ENCODE results near the gene STAT5A.
"Not testable (repeated sequence)": the region's sequence is repeated elsewhere in the genome, so short reads cannot be mapped to it uniquely, and the experiment has no call there.

STAT5A gene

DNA sequence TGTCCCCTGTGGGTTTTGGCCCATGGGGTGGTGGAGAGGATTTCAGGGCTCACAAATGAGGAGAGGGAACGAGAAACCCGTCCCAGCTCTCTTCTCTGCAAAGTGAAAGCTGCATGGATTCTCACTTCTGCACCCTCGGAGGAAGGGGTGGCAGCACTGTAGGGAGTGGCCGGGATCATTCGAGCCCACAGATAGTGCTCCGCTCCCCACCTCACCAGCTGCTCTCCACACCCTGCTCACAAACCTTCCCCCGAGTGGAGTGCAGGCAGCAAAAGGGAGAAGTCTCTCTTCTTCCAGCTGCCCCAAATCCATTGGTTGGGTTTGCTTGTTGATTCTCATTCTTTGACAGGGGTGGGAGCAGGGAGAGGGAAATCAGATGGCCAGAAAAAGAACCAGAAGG, 20.1 kb downstream of the STAT5A start:
- no peak for DNase-seq (ENCODE audit: low read depth in 2 of 2)

- no peak for DNase-seq (ENCODE audit: low read depth in 2 of 2)
Observed at GRCh38 chr17:42309142-42309541, 20.8 kb downstream of the STAT5A start.

- no peak for DNase-seq (ENCODE audit: low read depth in 2 of 2)
Observed at GRCh38 chr17:42309986-42310786, 21.9 kb downstream of the STAT5A start.

DNA sequence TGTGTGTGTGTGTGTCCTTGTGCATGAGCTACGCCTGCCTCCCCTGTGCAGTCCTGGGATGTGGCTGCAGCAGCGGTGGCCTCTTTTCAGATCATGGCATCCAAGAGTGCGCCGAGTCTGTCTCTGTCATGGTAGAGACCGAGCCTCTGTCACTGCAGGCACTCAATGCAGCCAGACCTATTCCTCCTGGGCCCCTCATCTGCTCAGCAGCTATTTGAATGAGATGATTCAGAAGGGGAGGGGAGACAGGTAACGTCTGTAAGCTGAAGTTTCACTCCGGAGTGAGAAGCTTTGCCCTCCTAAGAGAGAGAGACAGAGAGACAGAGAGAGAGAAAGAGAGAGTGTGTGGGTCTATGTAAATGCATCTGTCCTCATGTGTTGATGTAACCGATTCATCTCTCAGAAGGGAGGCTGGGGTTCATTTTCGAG, 22.5 kb downstream of the STAT5A start:
- peak in 1 of 2 donors; percentile 46 for DNase-seq (ENCODE audit: low read depth in 2 of 2)

- no peak for DNase-seq (ENCODE audit: low read depth in 2 of 2)
Observed at GRCh38 chr17:42311240-42312034, 23.1 kb downstream of the STAT5A start.

GRCh38 chr17:42312035-42312284, 23.7 kb downstream of the STAT5A start:
- DNase-seq (ENCODE audit: low read depth in 2 of 2): no peak

GRCh38 chr17:42312285-42313130, 24.2 kb downstream of the STAT5A start:
- DNase-seq (ENCODE audit: low read depth in 2 of 2): peak; percentile 63 to 64

DNA sequence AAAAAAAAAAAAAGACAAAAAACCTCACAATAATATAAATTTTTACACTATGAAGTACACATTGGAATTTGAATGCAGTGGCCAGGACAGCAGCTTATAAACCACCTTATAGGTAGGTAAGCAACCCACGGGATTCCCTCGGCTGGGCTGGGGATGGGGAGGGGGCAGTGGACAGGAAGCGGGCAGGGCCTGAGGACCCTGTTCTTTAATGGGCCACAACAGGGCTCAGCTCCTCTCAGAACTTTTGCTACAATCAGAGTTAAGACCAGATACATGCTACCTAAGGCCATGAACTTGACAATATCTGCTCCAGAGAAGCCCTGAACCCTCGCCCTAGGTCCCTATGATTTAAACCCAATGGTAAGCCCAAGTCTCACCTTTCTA, 25.1 kb downstream of the STAT5A start:
- DNase-seq (ENCODE audit: low read depth in 2 of 2): no peak

DNA sequence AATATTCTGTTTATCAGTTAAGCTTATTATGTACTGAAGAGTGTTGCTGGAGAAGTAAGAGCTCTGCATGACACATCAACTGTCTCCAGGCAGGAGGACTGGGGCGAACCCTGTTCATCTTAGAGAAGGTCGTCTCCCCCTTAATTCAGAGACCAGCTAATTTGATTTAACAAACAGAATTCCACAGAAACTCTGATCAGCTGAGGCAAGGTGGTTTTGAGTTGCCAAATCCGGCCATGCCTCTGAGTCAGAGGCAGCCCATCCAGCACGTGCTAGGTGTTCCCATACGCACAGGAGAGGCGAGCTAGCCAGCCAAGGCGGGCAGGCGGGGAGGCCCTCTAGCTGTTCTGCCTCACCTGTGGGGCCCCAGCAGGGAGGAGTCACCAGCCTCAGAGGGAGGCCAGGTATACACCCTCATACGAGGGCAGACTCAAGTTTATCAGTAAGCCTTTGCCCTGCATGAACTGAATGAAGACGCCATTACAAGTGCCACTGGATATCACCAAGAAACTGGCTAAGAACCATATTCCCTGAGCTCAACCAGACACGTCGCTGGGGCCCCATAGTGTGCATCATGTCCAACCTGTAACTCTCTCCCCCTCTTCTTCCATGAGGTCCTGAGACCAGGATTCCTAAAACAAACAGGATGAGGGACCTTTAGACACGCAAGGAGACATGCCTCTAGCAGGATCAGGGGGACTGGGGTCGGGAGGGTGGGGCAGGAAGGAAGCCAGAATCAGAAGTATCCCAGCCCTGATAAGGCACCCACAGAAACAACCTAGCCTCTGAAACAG, 25.7 kb downstream of the STAT5A start:
- no peak for DNase-seq (ENCODE audit: low read depth in 2 of 2)

DNA sequence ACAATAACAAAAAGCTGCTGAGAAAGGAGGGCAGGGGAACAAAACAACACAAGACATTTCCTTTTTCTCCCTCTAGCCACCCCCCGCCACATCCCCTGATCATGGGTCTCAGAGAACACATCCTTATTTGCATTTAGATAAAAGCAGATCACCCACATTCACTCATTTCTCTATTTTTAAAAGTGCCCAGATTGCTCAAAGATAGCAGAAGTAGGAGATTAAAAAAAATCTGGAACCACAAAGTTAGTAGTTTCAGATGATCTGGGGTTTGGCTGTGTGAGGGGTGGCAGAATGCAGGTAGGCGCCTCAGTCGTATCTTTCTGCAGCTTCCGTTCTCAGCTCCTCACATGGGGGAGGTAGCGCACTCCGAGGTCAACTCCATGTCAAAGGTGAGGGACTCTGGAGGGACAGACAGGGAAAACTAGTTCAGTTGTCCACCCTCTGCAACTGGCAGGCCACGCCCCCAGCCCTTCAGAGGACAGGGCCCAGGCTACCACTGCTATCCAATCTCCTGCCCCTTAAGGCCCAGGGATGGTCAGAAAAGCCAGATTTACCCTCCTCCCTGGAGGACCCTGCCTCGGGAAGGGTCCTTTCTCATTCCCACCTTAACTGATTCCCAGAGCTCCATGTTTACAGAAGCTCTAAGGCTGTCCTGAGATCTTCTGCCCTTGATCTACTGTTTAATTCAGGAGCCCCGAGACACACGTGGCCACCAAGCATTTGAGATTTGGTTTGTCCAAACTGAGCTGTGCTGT, 27.3 kb downstream of the STAT5A start:
- no peak for DNase-seq (ENCODE audit: low read depth in 2 of 2)

DNA sequence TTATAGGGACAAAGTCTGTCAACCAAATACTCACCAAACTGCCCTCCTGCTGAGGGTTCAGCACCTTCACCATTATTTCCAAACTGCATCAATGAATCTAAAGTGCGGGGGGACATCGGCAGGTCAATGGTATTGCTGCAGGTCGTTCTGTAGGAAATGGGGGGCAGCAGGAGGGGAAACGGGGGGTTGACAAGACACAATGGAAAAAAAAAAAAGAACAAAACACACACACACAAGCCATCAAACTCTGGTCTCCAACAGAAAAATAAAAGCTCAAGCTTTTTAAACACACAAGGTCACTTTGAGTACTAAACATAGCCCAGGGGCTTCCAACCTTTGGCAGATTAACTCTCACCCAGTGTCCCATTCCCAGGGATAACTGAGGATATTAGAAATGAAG, 28.5 kb downstream of the STAT5A start:
- DNase-seq (ENCODE audit: low read depth in 2 of 2): no peak

- no peak for DNase-seq (ENCODE audit: low read depth in 2 of 2)
Observed at GRCh38 chr17:42317266-42317845, 29.1 kb downstream of the STAT5A start.

DNA sequence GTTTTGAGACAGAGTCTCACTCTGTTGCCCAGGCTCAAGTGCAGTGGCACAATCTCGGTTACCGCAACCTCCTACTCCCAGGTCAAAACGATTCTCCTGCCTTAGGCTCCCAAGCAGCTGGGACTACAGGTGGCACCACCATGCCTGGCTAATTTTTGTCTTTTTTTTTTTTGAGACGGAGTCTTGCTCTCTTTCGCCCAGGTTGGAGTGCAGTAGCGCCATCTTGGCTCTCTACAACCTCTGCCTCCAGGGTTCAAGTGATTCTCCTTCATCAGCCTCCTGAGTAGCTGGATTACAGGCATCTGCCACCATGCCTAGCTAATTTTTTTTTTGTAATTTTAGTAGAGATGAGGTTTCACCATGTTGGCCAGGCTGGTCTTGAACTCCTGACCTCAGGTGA, 29.7 kb downstream of the STAT5A start:
- not testable (repeated sequence) for DNase-seq (ENCODE audit: low read depth in 2 of 2)

GRCh38 chr17:42321555-42321954, 33.3 kb downstream of the STAT5A start:
- no peak for DNase-seq (ENCODE audit: low read depth in 2 of 2)

GRCh38 chr17:42322382-42323267, 34.3 kb downstream of the STAT5A start:
- peak; percentile 96 for DNase-seq (ENCODE audit: low read depth in 2 of 2)

DNA sequence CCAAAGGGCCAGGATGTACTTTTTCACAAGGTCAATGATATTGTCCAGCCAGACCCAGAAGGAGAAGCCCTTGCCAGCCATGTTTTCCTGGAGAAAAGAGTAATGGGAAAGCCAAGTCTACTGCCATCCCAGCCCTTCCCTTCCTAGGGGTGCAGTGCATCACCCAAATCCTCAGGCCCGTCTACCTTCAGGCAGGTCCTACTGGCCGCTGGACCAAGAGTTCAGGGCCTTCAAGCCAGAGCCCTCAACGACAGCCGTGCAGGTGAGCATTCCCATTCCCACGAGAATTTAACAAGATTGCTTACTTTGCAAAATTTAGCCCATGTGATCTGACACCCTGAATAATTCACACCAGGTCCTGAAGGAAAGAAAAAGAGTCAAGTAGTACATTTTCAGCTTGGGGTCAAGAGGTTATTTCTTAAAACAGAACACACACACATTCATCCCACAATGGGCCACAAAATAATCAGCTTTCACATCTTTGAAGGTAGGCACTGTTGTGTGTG, 35.0 kb downstream of the STAT5A start:
- DNase-seq (ENCODE audit: low read depth in 2 of 2): no peak

DNA sequence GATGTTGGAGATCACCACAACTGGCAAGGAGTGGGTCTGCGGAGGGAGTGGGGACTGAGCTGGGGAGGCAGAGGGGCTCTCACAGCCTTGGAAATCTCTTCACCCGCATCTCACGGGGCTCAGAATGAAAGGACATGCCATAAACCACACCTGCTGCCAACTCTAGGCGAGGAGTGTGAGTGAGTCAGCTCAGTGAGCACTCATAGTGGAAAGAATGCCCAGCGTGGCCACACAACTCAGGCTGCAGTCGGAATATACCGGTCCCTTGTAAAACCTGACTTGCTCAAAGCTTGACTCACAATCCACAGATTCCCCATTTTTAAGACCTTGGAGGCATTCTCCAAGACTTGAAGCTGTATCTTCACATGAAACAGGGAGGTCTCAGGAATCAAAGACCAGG, 36.7 kb downstream of the STAT5A start:
- DNase-seq (ENCODE audit: low read depth in 2 of 2): no peak

GRCh38 chr17:42329025-42329976, 41.0 kb downstream of the STAT5A start:
- no peak for DNase-seq (ENCODE audit: low read depth in 2 of 2)
